Myocyte (in vitro differentiated cells): ENCODE measurements around the gene PILRA. TPM values are rescaled to one million over a fixed set of nuclear protein-coding genes. Genes with fewer than 3 reads are reported as not detected.

ENCODE experiments used
- DNase-seq: peaks from one replicate; pipeline ENCODE4 v3.0.0-alpha.2; 2012; ENCODE audit warnings: low read depth
- total RNA-seq: library from RNA; depleted of rRNA; stranded (reverse); fragments of >200 nt; gene quantifications from 2 replicates; pipeline ENCODE4 v1.2.3, GENCODE V29; 2014

Gene PILRA
- total RNA-seq, 1 donor from 2014 or later, result 0.51 TPM

- peak; percentile 79 for DNase-seq
These were observed 34.2 kb downstream of the PILRA start for GRCh38 chr7:100407285-100408180.

- no peak for DNase-seq
These were observed 37.8 kb downstream of the PILRA start for GRCh38 chr7:100411101-100411500.

GRCh38 chr7:100413346-100413745 lies 40.1 kb downstream of the PILRA start:
- DNase-seq, result no peak

GRCh38 chr7:100413889-100414288 lies 40.6 kb downstream of the PILRA start:
- DNase-seq, result no peak

- DNase-seq, result no peak
These were observed 42.2 kb downstream of the PILRA start for GRCh38 chr7:100415448-100415847.

- no peak for DNase-seq
These were observed 45.8 kb downstream of the PILRA start for GRCh38 chr7:100418930-100419659.

- no peak for DNase-seq
These were observed 46.5 kb downstream of the PILRA start for GRCh38 chr7:100419660-100420226.

- no peak for DNase-seq
These were observed 50.0 kb downstream of the PILRA start for GRCh38 chr7:100423315-100423714.

GRCh38 chr7:100425347-100425746 lies 52.1 kb downstream of the PILRA start:
- no peak for DNase-seq

GRCh38 chr7:100426516-100426915 lies 53.2 kb downstream of the PILRA start:
- DNase-seq, result no peak

GRCh38 chr7:100427762-100428198 lies 54.5 kb downstream of the PILRA start:
- no peak for DNase-seq

GRCh38 chr7:100428199-100428966 lies 55.1 kb downstream of the PILRA start, which contains the start of gene ZCWPW1:
TSS of gene ZCWPW1 (minus strand) at chr7:100428703. CDS start at chr7:100420649, 8,054 bp downstream.
- DNase-seq, result peak; percentile 99

GRCh38 chr7:100428967-100429636 lies 55.8 kb downstream of the PILRA start:
- DNase-seq, result peak; percentile 100

GRCh38 chr7:100429637-100430492 lies 56.6 kb downstream of the PILRA start, which contains the start of gene MEPCE:
TSS of gene MEPCE (plus strand) at chr7:100429831. CDS start at chr7:100430019, 188 bp downstream.
- DNase-seq, result peak; percentile 99

- DNase-seq, result peak; percentile 28
These were observed 57.4 kb downstream of the PILRA start for GRCh38 chr7:100430493-100431285.

- DNase-seq, result no peak
These were observed 58.0 kb downstream of the PILRA start for GRCh38 chr7:100431286-100431735.

GRCh38 chr7:100432053-100432452 lies 58.8 kb downstream of the PILRA start:
- no peak for DNase-seq

- DNase-seq, result no peak
These were observed 59.5 kb downstream of the PILRA start for GRCh38 chr7:100432621-100433275.
